SU-DHL-6 (cell line): ENCODE data around the gene CEP72.
"Not testable (repeated sequence)": the region's sequence is repeated elsewhere in the genome, so short reads cannot be mapped to it uniquely, and the experiment has no call there.

Experiments
- CTCF ChIP-seq: fragments of 200-600 bp; sonication (generic); IDR thresholded peaks from one replicate; pipeline ENCODE4 v1.5.1; 2017; ENCODE audit warnings: antibody characterized with exemption, mild to moderate bottlenecking, low read length, moderate library complexity; ENCODE audit not compliant: insufficient read depth, poor library complexity, severe bottlenecking
- EZH2phosphoT487 ChIP-seq: fragments of 200-600 bp; sonication (generic), shearing (Covaris generic); conservative IDR thresholded peaks from 2 replicates; pipeline ENCODE4 v1.6.1; 2018; ENCODE audit warnings: mild to moderate bottlenecking, antibody characterized with exemption, low read length, moderate library complexity, mixed read lengths

- not testable (repeated sequence) for TF ChIP-seq CTCF, EZH2phosphoT487
Observed at GRCh38 chr5:679166-679895, 67.2 kb downstream of the CEP72 start.
